Measurements from ENCODE around the gene MYBPC1. TPM values are rescaled to one million over a fixed set of nuclear protein-coding genes. Genes with fewer than 3 reads are reported as not detected.

Gene MYBPC1
- polyA plus RNA-seq, 1 of the 3 experiments (the other 2 are of a cell fraction) = not detected

- H3F3A ChIP-seq (replicated peaks; ENCODE audit: insufficient read depth) = peaks cover 3% of the 10 kb centered on the region
- peak overlapping the region; percentile 82 for H3K4me2 ChIP-seq
- DNase-seq = no peak
- H3K27ac ChIP-seq (ENCODE audit: low read depth in 2 of 2, low read length in 1 of 2) = peak overlapping the region in 1 of 2 experiments; percentile 43; a peak in 3 of 4 replicates
- H4K20me1 ChIP-seq (ENCODE audit: insufficient read depth) = no peaks in the 10 kb centered on the region
- H3K4me1 ChIP-seq (ENCODE audit: control insufficient read depth in 1 of 2, insufficient read depth in 2 of 2, low read depth in 1 of 2, low read length in 1 of 2) = peaks cover 0 to 11% of the 10 kb centered on the region in 2 experiments; a peak in 2 of 4 replicates
- peaks cover 24% of the 10 kb centered on the region; the same call in 1 of the 2 replicates for H3K79me2 ChIP-seq (ENCODE audit: insufficient read depth)
- WGBS (ENCODE audit: low lambda C conversion rate) = 3% methylated on average over 9 of the region's 67 CpGs
- H3K4me3 ChIP-seq (ENCODE audit: low read depth in 2 of 2, low read length in 1 of 2) = peak overlapping the region; percentile 68 to 89
- no peaks in the 10 kb centered on the region for H3K27me3 ChIP-seq (ENCODE audit: insufficient read depth)
- H3K9ac ChIP-seq = peak overlapping the region; percentile 57
- H3K36me3 ChIP-seq (replicated peaks in 1 of 2; ENCODE audit: control insufficient read depth in 1 of 2, insufficient read depth in 2 of 2, low read length in 1 of 2) = no peaks in the 10 kb centered on the region
- POLR2A ChIA-PET = no interaction called here
- H3K9me3 ChIP-seq = no peaks in the 10 kb centered on the region
- H2AFZ ChIP-seq (ENCODE audit: low read depth) = peak overlapping the region; percentile 72; the same call in 1 of the 2 replicates
- no peaks in the 10 kb centered on the region for H3K9me2 ChIP-seq
- CTCF ChIA-PET = interaction anchor here (0.8 to 1.2 kb wide), 2 partner anchors 9 to 76 kb away, joined by 4 read pairs; no protein-coding TSS in a partner anchor
- TF ChIP-seq YY1 (IDR thresholded peaks at IDR 0.05; ENCODE audit: low read depth) (no peak), MAX (IDR thresholded peaks at IDR 0.05; ENCODE audit: low read depth) (peak; percentile 33; the same call in 1 of the 2 replicates)
Observed at GRCh38 chr12:101697930-101698799, 103.4 kb downstream of the MYBPC1 start.

GRCh38 chr12:101698800-101699347, 104.1 kb downstream of the MYBPC1 start:
- Histone ChIP-seq H3K27ac (ENCODE audit: low read depth in 2 of 2, low read length in 1 of 2) (no peak overlapping the region), H3K79me2 (ENCODE audit: insufficient read depth) (peaks cover 24% of the 10 kb centered on the region; the same call in 1 of the 2 replicates), H3K9ac (peak overlapping the region; percentile 57; the same call in 1 of the 2 replicates)

More at GRCh38 chr12:101698800-101699347, 104.1 kb downstream of the MYBPC1 start:
- Histone ChIP-seq H4K20me1 (ENCODE audit: insufficient read depth) (no peaks in the 10 kb centered on the region), H3K9me2 (no peaks in the 10 kb centered on the region), H3K4me1 (ENCODE audit: control insufficient read depth in 1 of 2, insufficient read depth in 2 of 2, low read depth in 1 of 2, low read length in 1 of 2) (peaks cover 0 to 11% of the 10 kb centered on the region in 2 experiments; a peak in 2 of 4 replicates), H3K4me2 (peak overlapping the region; percentile 82), H3F3A (replicated peaks; ENCODE audit: insufficient read depth) (peaks cover 3% of the 10 kb centered on the region), H3K9me3 (no peaks in the 10 kb centered on the region), H3K36me3 (replicated peaks in 1 of 2; ENCODE audit: control insufficient read depth in 1 of 2, insufficient read depth in 2 of 2, low read length in 1 of 2) (no peaks in the 10 kb centered on the region), H3K27me3 (ENCODE audit: insufficient read depth) (no peaks in the 10 kb centered on the region), H2AFZ (ENCODE audit: low read depth) (peak overlapping the region; percentile 72; the same call in 1 of the 2 replicates), H3K4me3 (ENCODE audit: low read depth in 2 of 2, low read length in 1 of 2) (peak overlapping the region; percentile 68 to 89)
- TF ChIP-seq CTCF (IDR thresholded peaks at IDR 0.05) (peak; percentile 46), RXRA (IDR thresholded peaks at IDR 0.05; ENCODE audit: borderline replicate concordance, low read depth) (no peak)
- DNase-seq = peak; percentile 45
- ChIA-PET CTCF (interaction anchor here (0.8 to 1.2 kb wide), 3 partner anchors 9 to 132 kb away, joined by 3 to 4 read pairs (median 4); partner anchors contain the start of gene GNPTAB), POLR2A (no interaction called here)
- 92% methylated on average over 12 of the region's 12 CpGs for WGBS (ENCODE audit: low lambda C conversion rate)

Data from SK-N-SH (cell line).